ENCODE measurements around the gene AK3.
"Not testable (repeated sequence)": the region's sequence is repeated elsewhere in the genome, so short reads cannot be mapped to it uniquely, and the experiment has no call there.

Gene AK3

GRCh38 chr9:4662989-4663792 is 77.8 kb downstream of the AK3 start:
- no peak for DNase-seq

- peak; percentile 73 to 79 for DNase-seq
Observed at GRCh38 chr9:4662108-4662988, 78.7 kb downstream of the AK3 start, which contains the start of gene PLPP6. Gene PLPP6, plus strand, starts transcription at chr9:4662294. Its CDS starts 82 bp downstream, at chr9:4662376.

- no peak for DNase-seq
Observed at GRCh38 chr9:4661611-4662010, 79.4 kb downstream of the AK3 start.

GRCh38 chr9:4661165-4661564 is 79.8 kb downstream of the AK3 start:
- DNase-seq: no peak

- DNase-seq: not testable (repeated sequence)
Observed at GRCh38 chr9:4660665-4661064, 80.3 kb downstream of the AK3 start.

Data from CD4-positive, alpha-beta T cell treated with Interleukin-1 beta for 1 hour (primary cell).